Liver (tissue), 9 donors: ENCODE measurements around the gene SCN10A. TPM values are rescaled to one million over a fixed set of nuclear protein-coding genes. Genes with fewer than 3 reads are reported as not detected.

Source experiments
- DNase-seq: peaks from one replicate; pipeline ENCODE4 v3.0.0-alpha.2; 2017; ENCODE audit warnings: low spot score
- H3K27ac ChIP-seq, 2 donors: one replicate each; pipeline ENCODE4 v1.7.0; 2013; ENCODE audit warnings: inconsistent platforms in 2 of 2, low read length in 2 of 2, control low read depth in 1 of 2, low read depth in 1 of 2, mild to moderate bottlenecking in 1 of 2
- H3K27me3 ChIP-seq, 4 donors: one replicate each; pipeline versions ENCODE4 v1.6.1 to v1.7.0; 2013; ENCODE audit warnings: low read length in 3 of 4, inconsistent platforms in 1 of 4, mild to moderate bottlenecking in 1 of 4, moderate library complexity in 1 of 4; ENCODE audit not compliant: control insufficient read depth in 4 of 4, insufficient read depth in 4 of 4
- H3K36me3 ChIP-seq, 4 donors: one replicate each; pipeline versions ENCODE4 v1.6.1 to v1.7.0; 2013; ENCODE audit warnings: low read length in 3 of 4, mild to moderate bottlenecking in 3 of 4, low read depth in 1 of 4, moderate library complexity in 1 of 4; ENCODE audit not compliant: control insufficient read depth in 4 of 4, insufficient read depth in 3 of 4
- H3K4me1 ChIP-seq, 4 donors: one replicate each; pipeline versions ENCODE4 v1.6.1 to v1.7.0; 2013; ENCODE audit warnings: low read length in 3 of 4, mild to moderate bottlenecking in 3 of 4, moderate library complexity in 1 of 4; ENCODE audit not compliant: control insufficient read depth in 4 of 4, insufficient read depth in 4 of 4
- H3K4me3 ChIP-seq, 3 donors: one replicate each; pipeline versions ENCODE4 v1.6.1 to v1.7.0; 2013; ENCODE audit warnings: low read length in 3 of 3, control low read depth in 1 of 3, low read depth in 1 of 3, mild to moderate bottlenecking in 1 of 3
- H3K9ac ChIP-seq, 2 donors: one replicate each; pipeline ENCODE4 v1.7.0; 2013; ENCODE audit warnings: low read length in 2 of 2, mild to moderate bottlenecking in 2 of 2, moderate library complexity in 2 of 2, control low read depth in 1 of 2, low read depth in 1 of 2
- H3K9me3 ChIP-seq, 4 donors: one replicate each; pipeline versions ENCODE4 v1.6.1 to v1.7.0; 2013; ENCODE audit warnings: low read length in 3 of 4; ENCODE audit not compliant: control insufficient read depth in 4 of 4
- EGR1 ChIP-seq, 2 donors: IDR thresholded peaks; 2 replicates each; pipeline ENCODE4 v1.6.1; 2016 to 2018; ENCODE audit warnings: antibody characterized with exemption in 2 of 2, low read depth in 2 of 2
- FOXA1 ChIP-seq: IDR thresholded peaks from 2 replicates; pipeline ENCODE4 v1.6.1; 2016; ENCODE audit warnings: antibody characterized with exemption
- FOXA2 ChIP-seq: IDR thresholded peaks from 2 replicates; pipeline ENCODE4 v1.6.1; 2016; ENCODE audit warnings: antibody characterized with exemption
- GABPA ChIP-seq, 2 donors: IDR thresholded peaks in 1 of 2; conservative IDR thresholded peaks in 1 of 2; 2 replicates each; pipeline ENCODE4 v1.6.1; 2016; ENCODE audit warnings: antibody characterized with exemption in 2 of 2, mild to moderate bottlenecking in 1 of 2, moderate library complexity in 1 of 2
- HNF4A ChIP-seq, 2 donors: conservative IDR thresholded peaks; 2 replicates each; pipeline ENCODE4 v1.6.1; 2016; ENCODE audit warnings: antibody characterized with exemption in 2 of 2, mild to moderate bottlenecking in 2 of 2
- HNF4G ChIP-seq: IDR thresholded peaks from 2 replicates; pipeline ENCODE4 v1.6.1; 2016; ENCODE audit warnings: antibody characterized with exemption
- JUND ChIP-seq, 2 donors: IDR thresholded peaks; 2 replicates each; pipeline ENCODE4 v1.6.1; 2016; ENCODE audit warnings: antibody characterized with exemption in 2 of 2
- NR2F2 ChIP-seq: IDR thresholded peaks from 2 replicates; pipeline ENCODE4 v1.6.1; 2016; ENCODE audit warnings: antibody characterized with exemption
- RXRA ChIP-seq, 2 donors: IDR thresholded peaks; 2 replicates each; pipeline ENCODE4 v1.6.1; 2017 to 2018; ENCODE audit warnings: antibody characterized with exemption in 2 of 2, mild to moderate bottlenecking in 1 of 2
- SP1 ChIP-seq: IDR thresholded peaks from 2 replicates; pipeline ENCODE4 v1.6.1; 2018; ENCODE audit warnings: antibody characterized with exemption, mild to moderate bottlenecking
- TAF1 ChIP-seq: conservative IDR thresholded peaks from 2 replicates; pipeline ENCODE4 v1.6.1; 2016; ENCODE audit warnings: antibody characterized with exemption, mild to moderate bottlenecking
- YY1 ChIP-seq: IDR thresholded peaks from 2 replicates; pipeline ENCODE4 v1.6.1; 2016; ENCODE audit warnings: antibody characterized with exemption, mild to moderate bottlenecking
- WGBS: extraction: QIAGEN DNeasy Blood & Tissue Kit; methylation state at CpG from one replicate; pipeline ENCODE4 v1.1.7; 2013; 5-methylcytosine and 5-hydroxymethylcytosine counted together
- polyA plus RNA-seq, 2 donors: library from polyadenylated mRNA; stranded (reverse) in 1 of 2; unstranded in 1 of 2; fragments of 200-250 nt in 1 of 2; fragments of >200 nt in 1 of 2; fragmentation: Nextera tagmentation in 1 of 2; extraction: Ambion mirVana in 1 of 2; gene quantifications; one replicate each; pipeline versions ENCODE4 v1.2.1 to v1.2.3, GENCODE V29; 2013 to 2015
- total RNA-seq, 2 donors: library from RNA; depleted of rRNA; stranded (reverse); fragments of >200 nt; gene quantifications; one replicate each; pipeline ENCODE4 v1.2.3, GENCODE V29; 2014
- TF ChIP-seq, protein P1 (sequence below): IDR thresholded peaks from 2 replicates; pipeline ENCODE4 v1.6.1; 2016; ENCODE audit warnings: antibody characterized with exemption
- TF ChIP-seq, protein P2 (sequence below): fragments of 150-350 bp; IDR thresholded peaks from 2 replicates; pipeline ENCODE4 v1.5.1; 2017; ENCODE audit warnings: improper control_type of control experiment, low read depth, low read length; ENCODE audit not compliant: missing input control
- TF ChIP-seq, protein P3 (sequence below): IDR thresholded peaks from 2 replicates; pipeline ENCODE4 v1.6.1; 2016; ENCODE audit warnings: antibody characterized with exemption, mild to moderate bottlenecking
- TF ChIP-seq, protein P4 (sequence below): IDR thresholded peaks from 2 replicates; pipeline ENCODE4 v1.6.1; 2016; ENCODE audit warnings: antibody characterized with exemption
- donor health status: healthy.
- donor health status: healthy.
- donor health status: healthy.
- donor health status: healthy.
- donor health status: healthy.

Gene SCN10A
- total and polyA plus RNA-seq, 4 donors: under 0.01 TPM; not detected in 3

DNA sequence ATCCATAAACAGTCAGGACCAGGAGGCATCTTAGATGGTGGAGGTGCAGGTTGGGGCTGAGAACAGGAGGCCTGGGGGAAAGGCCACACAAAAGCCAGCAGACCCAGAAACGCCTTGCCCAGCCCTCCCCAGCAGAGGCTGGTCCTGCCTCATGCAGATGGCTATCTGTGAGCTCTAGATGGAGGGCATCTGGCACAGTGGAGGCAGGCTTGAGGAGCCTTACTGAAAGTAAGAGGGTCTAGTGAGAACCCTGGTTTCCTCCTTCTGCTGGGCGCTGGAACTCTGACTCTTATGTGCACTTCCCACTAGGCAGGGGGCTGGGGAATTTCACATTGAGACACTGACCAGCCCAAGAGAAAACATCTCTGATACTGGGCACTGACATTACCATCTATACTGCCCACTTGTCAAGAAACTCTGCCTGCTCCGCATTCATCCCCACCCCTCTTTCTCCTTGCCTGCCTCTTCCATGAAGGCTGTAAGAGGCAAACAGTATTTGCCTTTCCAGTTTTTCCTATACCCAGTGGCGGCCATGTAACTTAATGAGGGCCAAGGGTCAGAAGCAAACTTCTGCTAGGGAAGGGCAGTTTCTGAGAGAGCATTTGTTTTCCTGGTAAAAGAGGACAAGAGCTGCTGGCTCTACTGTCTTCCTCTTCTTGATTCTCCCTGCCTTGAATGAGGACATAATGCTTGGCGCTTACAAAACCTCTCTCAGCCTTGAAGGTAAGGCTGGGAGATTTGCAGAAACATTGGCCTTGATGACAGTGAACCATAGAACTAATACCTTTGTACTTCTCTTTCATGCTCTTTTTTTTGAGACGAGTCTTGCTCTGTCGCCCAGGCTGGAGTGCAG is 162.1 kb downstream of the SCN10A start:
- 84% methylated on average over 7 of the region's 7 CpGs for WGBS
- no peak for DNase-seq
- TF ChIP-seq HNF4A (conservative IDR thresholded peaks at IDR 0.05): no peak
- TF ChIP-seq, protein P1, sequence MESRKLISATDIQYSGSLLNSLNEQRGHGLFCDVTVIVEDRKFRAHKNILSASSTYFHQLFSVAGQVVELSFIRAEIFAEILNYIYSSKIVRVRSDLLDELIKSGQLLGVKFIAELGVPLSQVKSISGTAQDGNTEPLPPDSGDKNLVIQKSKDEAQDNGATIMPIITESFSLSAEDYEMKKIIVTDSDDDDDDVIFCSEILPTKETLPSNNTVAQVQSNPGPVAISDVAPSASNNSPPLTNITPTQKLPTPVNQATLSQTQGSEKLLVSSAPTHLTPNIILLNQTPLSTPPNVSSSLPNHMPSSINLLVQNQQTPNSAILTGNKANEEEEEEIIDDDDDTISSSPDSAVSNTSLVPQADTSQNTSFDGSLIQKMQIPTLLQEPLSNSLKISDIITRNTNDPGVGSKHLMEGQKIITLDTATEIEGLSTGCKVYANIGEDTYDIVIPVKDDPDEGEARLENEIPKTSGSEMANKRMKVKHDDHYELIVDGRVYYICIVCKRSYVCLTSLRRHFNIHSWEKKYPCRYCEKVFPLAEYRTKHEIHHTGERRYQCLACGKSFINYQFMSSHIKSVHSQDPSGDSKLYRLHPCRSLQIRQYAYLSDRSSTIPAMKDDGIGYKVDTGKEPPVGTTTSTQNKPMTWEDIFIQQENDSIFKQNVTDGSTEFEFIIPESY: no peak
- TF ChIP-seq, protein P2, sequence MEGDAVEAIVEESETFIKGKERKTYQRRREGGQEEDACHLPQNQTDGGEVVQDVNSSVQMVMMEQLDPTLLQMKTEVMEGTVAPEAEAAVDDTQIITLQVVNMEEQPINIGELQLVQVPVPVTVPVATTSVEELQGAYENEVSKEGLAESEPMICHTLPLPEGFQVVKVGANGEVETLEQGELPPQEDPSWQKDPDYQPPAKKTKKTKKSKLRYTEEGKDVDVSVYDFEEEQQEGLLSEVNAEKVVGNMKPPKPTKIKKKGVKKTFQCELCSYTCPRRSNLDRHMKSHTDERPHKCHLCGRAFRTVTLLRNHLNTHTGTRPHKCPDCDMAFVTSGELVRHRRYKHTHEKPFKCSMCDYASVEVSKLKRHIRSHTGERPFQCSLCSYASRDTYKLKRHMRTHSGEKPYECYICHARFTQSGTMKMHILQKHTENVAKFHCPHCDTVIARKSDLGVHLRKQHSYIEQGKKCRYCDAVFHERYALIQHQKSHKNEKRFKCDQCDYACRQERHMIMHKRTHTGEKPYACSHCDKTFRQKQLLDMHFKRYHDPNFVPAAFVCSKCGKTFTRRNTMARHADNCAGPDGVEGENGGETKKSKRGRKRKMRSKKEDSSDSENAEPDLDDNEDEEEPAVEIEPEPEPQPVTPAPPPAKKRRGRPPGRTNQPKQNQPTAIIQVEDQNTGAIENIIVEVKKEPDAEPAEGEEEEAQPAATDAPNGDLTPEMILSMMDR: no peak
- TF ChIP-seq NR2F2: no peak
- no peak for TF ChIP-seq GABPA (IDR thresholded peaks at IDR 0.05 in 1 of 2, conservative IDR thresholded peaks at IDR 0.05 in 1 of 2)
- TF ChIP-seq FOXA1: no peak
- no peak for TF ChIP-seq RXRA (IDR thresholded peaks at IDR 0.05)
- TF ChIP-seq SP1: no peak
- no peak for TF ChIP-seq FOXA2

DNA sequence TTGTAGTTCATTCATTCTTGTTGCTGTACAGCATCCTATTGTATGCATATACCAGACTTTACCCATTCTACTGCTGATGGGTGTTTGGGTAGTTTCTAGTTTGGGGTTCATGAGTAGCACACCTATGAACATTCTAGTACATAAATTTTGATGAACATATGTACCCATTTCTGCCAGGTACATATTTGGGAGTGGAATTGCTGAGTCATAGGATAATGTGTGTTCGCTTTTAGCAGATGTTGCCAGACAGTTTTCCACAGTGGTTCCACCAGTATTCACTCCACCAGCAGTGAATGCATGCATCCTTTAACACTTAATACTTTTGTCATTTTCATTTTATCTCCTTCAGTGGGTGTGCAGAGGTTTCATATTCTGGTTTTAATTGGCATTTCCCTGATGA is 163.1 kb downstream of the SCN10A start:
- Histone ChIP-seq H3K4me1 (peaks cover 6 to 15% (median 11%) of the 10 kb centered on the region in 4 donors), H3K27me3 (peaks cover 3 to 23% (median 10%) of the 10 kb centered on the region in 4 donors), H3K36me3 (no peaks in the 10 kb centered on the region), H3K9ac (no peak overlapping the region), H3K4me3 (no peak overlapping the region), H3K9me3 (no peaks in the 10 kb centered on the region), H3K27ac (no peak overlapping the region)
- TF ChIP-seq HNF4G (no peak), NR2F2 (no peak), TAF1 (no peak), EGR1 (IDR thresholded peaks at IDR 0.05; ENCODE audit: low read depth in 2 of 2) (no peak), JUND (IDR thresholded peaks at IDR 0.05) (no peak), SP1 (no peak), YY1 (no peak)
- TF ChIP-seq, protein P3, sequence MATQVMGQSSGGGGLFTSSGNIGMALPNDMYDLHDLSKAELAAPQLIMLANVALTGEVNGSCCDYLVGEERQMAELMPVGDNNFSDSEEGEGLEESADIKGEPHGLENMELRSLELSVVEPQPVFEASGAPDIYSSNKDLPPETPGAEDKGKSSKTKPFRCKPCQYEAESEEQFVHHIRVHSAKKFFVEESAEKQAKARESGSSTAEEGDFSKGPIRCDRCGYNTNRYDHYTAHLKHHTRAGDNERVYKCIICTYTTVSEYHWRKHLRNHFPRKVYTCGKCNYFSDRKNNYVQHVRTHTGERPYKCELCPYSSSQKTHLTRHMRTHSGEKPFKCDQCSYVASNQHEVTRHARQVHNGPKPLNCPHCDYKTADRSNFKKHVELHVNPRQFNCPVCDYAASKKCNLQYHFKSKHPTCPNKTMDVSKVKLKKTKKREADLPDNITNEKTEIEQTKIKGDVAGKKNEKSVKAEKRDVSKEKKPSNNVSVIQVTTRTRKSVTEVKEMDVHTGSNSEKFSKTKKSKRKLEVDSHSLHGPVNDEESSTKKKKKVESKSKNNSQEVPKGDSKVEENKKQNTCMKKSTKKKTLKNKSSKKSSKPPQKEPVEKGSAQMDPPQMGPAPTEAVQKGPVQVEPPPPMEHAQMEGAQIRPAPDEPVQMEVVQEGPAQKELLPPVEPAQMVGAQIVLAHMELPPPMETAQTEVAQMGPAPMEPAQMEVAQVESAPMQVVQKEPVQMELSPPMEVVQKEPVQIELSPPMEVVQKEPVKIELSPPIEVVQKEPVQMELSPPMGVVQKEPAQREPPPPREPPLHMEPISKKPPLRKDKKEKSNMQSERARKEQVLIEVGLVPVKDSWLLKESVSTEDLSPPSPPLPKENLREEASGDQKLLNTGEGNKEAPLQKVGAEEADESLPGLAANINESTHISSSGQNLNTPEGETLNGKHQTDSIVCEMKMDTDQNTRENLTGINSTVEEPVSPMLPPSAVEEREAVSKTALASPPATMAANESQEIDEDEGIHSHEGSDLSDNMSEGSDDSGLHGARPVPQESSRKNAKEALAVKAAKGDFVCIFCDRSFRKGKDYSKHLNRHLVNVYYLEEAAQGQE: no peak
- TF ChIP-seq, protein P4, sequence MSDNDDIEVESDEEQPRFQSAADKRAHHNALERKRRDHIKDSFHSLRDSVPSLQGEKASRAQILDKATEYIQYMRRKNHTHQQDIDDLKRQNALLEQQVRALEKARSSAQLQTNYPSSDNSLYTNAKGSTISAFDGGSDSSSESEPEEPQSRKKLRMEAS: no peak
- TF ChIP-seq, protein P2: no peak
- TF ChIP-seq, protein P1: no peak
- DNase-seq: no peak
- 90% methylated on average over 1 of the region's 1 CpG for WGBS

More for the DNA sequence above, 162.1 kb downstream of the SCN10A start:
- H3K9ac ChIP-seq: no peak overlapping the region
- H3K36me3 ChIP-seq: no peaks in the 10 kb centered on the region
- no peak overlapping the region for H3K27ac ChIP-seq
- H3K27me3 ChIP-seq: peaks cover 0 to 14% (median 6%) of the 10 kb centered on the region in 4 donors
- no peaks in the 10 kb centered on the region for H3K9me3 ChIP-seq
- H3K4me1 ChIP-seq: peaks cover 5 to 12% (median 9%) of the 10 kb centered on the region in 4 donors
- H3K4me3 ChIP-seq: no peak overlapping the region
